OCI-LY7 (cell line): ENCODE data around the gene NACC2. TPM values are rescaled to one million over a fixed set of nuclear protein-coding genes. Genes with fewer than 3 reads are reported as not detected.

Experiments
- BruUV-seq: library from RNA; stranded (reverse); fragments of 400-500 nt; replicated peaks from 2 replicates; lab custom pipeline; 2021; lab: Mats Ljungman, UMichigan
- CTCF ChIA-PET: fragments of 300-600 bp; sonication (Branson Sonifier 250); formaldehyde crosslinking; loops from one replicate; lab custom pipeline; 2022; ENCODE audit warnings: antibody characterized with exemption; ENCODE audit not compliant: unreplicated experiment; lab: Charles Lee
- POLR2A ChIA-PET: fragments of 300-600 bp; sonication (Branson Sonifier 250); formaldehyde crosslinking; loops from one replicate; lab custom pipeline; 2022; ENCODE audit warnings: antibody characterized with exemption; lab: Charles Lee
- DNase-seq: peaks from one replicate; pipeline ENCODE4 v3.0.0-alpha.2; 2015; ENCODE audit warnings: low spot score
- H2AFZ ChIP-seq: fragments of 200-600 bp; sonication (generic), shearing (Covaris generic); 2 replicates; pipeline ENCODE4 v1.6.1; 2014; ENCODE audit warnings: mild to moderate bottlenecking, antibody characterized with exemption, low read length, moderate library complexity
- H3K27ac ChIP-seq: fragments of 200-600 bp; sonication (generic); 2 replicates; pipeline ENCODE4 v1.5.1; 2014; ENCODE audit warnings: mixed run types, low read depth, mild to moderate bottlenecking, moderate library complexity, low read length, inconsistent platforms; ENCODE audit not compliant: poor library complexity, severe bottlenecking
- H3K36me3 ChIP-seq: fragments of 200-600 bp; sonication (generic); 2 replicates; pipeline ENCODE4 v1.6.1; 2014; ENCODE audit warnings: mild to moderate bottlenecking, antibody characterized with exemption, low read length, moderate library complexity, mixed read lengths; ENCODE audit not compliant: insufficient read depth
- H3K4me1 ChIP-seq: fragments of 200-600 bp; sonication (generic); 2 replicates; pipeline ENCODE4 v1.5.1; 2014; ENCODE audit warnings: mild to moderate bottlenecking, low read length; ENCODE audit not compliant: insufficient read depth, poor library complexity, severe bottlenecking
- H3K4me2 ChIP-seq: fragments of 200-600 bp; sonication (generic); 2 replicates; pipeline ENCODE4 v1.6.1; 2014; ENCODE audit warnings: mild to moderate bottlenecking, low read length
- H3K4me3 ChIP-seq: fragments of 200-600 bp; sonication (generic); 2 replicates; pipeline ENCODE4 v1.5.1; 2014; ENCODE audit warnings: mild to moderate bottlenecking, low read depth, low read length; ENCODE audit not compliant: poor library complexity, severe bottlenecking
- H3K79me2 ChIP-seq: fragments of 200-600 bp; sonication (generic); 2 replicates; pipeline ENCODE4 v1.6.1; 2016; ENCODE audit warnings: low read depth, mild to moderate bottlenecking, low read length, moderate library complexity, mixed read lengths; ENCODE audit not compliant: insufficient read depth
- H3K9me2 ChIP-seq: fragments of 200-600 bp; sonication (generic); 2 replicates; pipeline ENCODE4 v1.6.1; 2016; ENCODE audit warnings: mild to moderate bottlenecking, low read length, mixed read lengths; ENCODE audit not compliant: insufficient read depth
- H3K9me3 ChIP-seq: fragments of 200-600 bp; sonication (generic); 2 replicates; pipeline ENCODE4 v1.6.1; 2014; ENCODE audit warnings: mild to moderate bottlenecking, mixed run types, low read length, mixed read lengths
- H4K20me1 ChIP-seq: fragments of 200-600 bp; sonication (generic); 2 replicates; pipeline ENCODE4 v1.6.1; 2014; ENCODE audit warnings: mild to moderate bottlenecking, antibody characterized with exemption, low read length, moderate library complexity, mixed read lengths; ENCODE audit not compliant: insufficient read depth
- CTCF ChIP-seq: fragments of 200-600 bp; sonication (generic); conservative IDR thresholded peaks from 2 replicates; pipeline ENCODE4 v1.5.1; 2014; ENCODE audit warnings: mild to moderate bottlenecking, antibody characterized with exemption, low read length, moderate library complexity, mixed read lengths
- EZH2phosphoT487 ChIP-seq: fragments of 200-600 bp; sonication (generic); IDR thresholded peaks from 2 replicates; pipeline ENCODE4 v1.6.1; 2018; ENCODE audit warnings: low read depth, borderline replicate concordance, mild to moderate bottlenecking, mixed run types, antibody characterized with exemption, low read length, moderate library complexity, mixed read lengths
- intact Hi-C: fragments of 100-400 bp; cut with micrococcal nuclease; formaldehyde crosslinking; loops from one replicate; pipeline ENCODE4 v1.10.0; 2022; ENCODE audit not compliant: unreplicated experiment
- total RNA-seq, 2 experiments: library from RNA; depleted of rRNA in 1 of 2; stranded (reverse); fragments of >200 nt in 1 of 2; shearing (Covaris generic) in 1 of 2; gene quantifications; 2 replicates each; pipeline ENCODE4 v1.2.3, GENCODE V29; 2014 to 2022

The NACC2 gene
- total RNA-seq, 2 experiments from 2014 or later = 0.38 to 0.72 TPM

DNA sequence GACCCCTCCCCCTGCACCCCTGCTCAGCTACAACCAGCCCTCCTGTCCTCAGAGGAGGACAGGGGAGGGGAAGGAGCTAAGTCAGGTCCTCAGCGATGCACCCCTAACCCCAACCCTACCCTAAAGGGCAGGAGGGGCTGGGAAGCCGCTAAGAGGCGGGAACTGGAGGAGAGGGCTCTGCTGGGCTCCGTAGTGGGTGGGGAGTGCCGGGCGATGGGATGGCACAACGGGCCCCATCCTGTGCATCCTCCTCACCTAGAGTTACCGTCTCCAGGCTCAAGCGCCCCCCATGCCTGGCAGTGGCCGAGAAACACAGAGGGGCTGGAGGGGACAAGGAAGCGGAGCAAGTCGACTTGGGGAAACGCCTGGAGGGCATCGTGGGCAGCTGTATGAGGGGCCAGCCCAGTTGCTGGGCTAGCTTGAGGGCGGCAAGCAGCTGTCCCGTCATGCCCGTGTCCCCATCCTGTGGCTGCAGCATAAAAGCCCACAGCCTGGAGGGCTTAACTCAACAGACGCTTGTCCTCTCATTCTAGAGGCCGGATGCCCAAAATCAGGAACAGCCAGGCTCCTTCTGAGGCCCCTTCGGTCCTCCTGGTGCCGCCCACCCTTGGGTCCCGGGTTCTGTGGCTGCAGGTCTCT lies 110.9 kb downstream of the NACC2 start:
- Histone ChIP-seq H3K36me3 (no peaks in the 10 kb centered on the region), H3K4me1 (no peaks in the 10 kb centered on the region), H2AFZ (no peak overlapping the region), H3K27ac (no peak overlapping the region), H3K4me3 (no peak overlapping the region), H3K79me2 (no peaks in the 10 kb centered on the region), H4K20me1 (no peaks in the 10 kb centered on the region), H3K9me3 (no peaks in the 10 kb centered on the region), H3K9me2 (no peaks in the 10 kb centered on the region), H3K4me2 (no peak overlapping the region)
- intact Hi-C loops = no loop called here
- TF ChIP-seq EZH2phosphoT487 (no peak), CTCF (no peak)
- BruUV-seq = no TSS peak
- ChIA-PET POLR2A (no interaction called here), CTCF (no interaction called here)
- DNase-seq = no peak

GRCh38 chr9:135983208-135984071 lies 111.6 kb downstream of the NACC2 start:
- Histone ChIP-seq H3K9me2 (no peaks in the 10 kb centered on the region), H4K20me1 (no peaks in the 10 kb centered on the region), H3K27ac (no peak overlapping the region), H2AFZ (no peak overlapping the region), H3K36me3 (no peaks in the 10 kb centered on the region), H3K4me1 (no peaks in the 10 kb centered on the region), H3K9me3 (no peaks in the 10 kb centered on the region), H3K4me2 (no peak overlapping the region), H3K4me3 (no peak overlapping the region), H3K79me2 (no peaks in the 10 kb centered on the region)
- CTCF ChIA-PET = no interaction called here
- no TSS peak for BruUV-seq
- DNase-seq = no peak
- intact Hi-C loops = no loop called here
- TF ChIP-seq EZH2phosphoT487 (no peak), CTCF (no peak)
- POLR2A ChIA-PET = no interaction called here
